GM18498 (cell line): Measurements from ENCODE around the gene ASTN2.

Experiments used
- ATAC-seq: cut with Tn5 transposase; IDR thresholded peaks from one replicate; pipeline ENCODE4 v1.9.1; 2021; ENCODE audit warnings: mild to moderate bottlenecking, moderate library complexity; ENCODE audit not compliant: unreplicated experiment

The ASTN2 gene

GRCh38 chr9:117123729-117124128 lies 291.1 kb downstream of the ASTN2 start:
- no peak for ATAC-seq

- no peak for ATAC-seq
Measured at GRCh38 chr9:117122953-117123352, 291.9 kb downstream of the ASTN2 start.

GRCh38 chr9:117122102-117122501 lies 292.8 kb downstream of the ASTN2 start:
- no peak for ATAC-seq

GRCh38 chr9:117121316-117121715 lies 293.5 kb downstream of the ASTN2 start:
- ATAC-seq, result no peak

- ATAC-seq, result no peak
Measured at GRCh38 chr9:117120061-117120460, 294.8 kb downstream of the ASTN2 start.

- ATAC-seq, result peak; percentile 94
Measured at GRCh38 chr9:117116084-117116483, 298.8 kb downstream of the ASTN2 start.

- ATAC-seq, result no peak
Measured at GRCh38 chr9:117114768-117115167, 300.1 kb downstream of the ASTN2 start.

- no peak for ATAC-seq
Measured at GRCh38 chr9:117104716-117105495, 310.0 kb downstream of the ASTN2 start.

GRCh38 chr9:117104206-117104605 lies 310.7 kb downstream of the ASTN2 start:
- ATAC-seq, result no peak

GRCh38 chr9:117103438-117104110 lies 311.3 kb downstream of the ASTN2 start:
- ATAC-seq, result no peak

- ATAC-seq, result no peak
Measured at GRCh38 chr9:117101008-117101407, 313.8 kb downstream of the ASTN2 start.

- ATAC-seq, result no peak
Measured at GRCh38 chr9:117098331-117098730, 316.5 kb downstream of the ASTN2 start.

GRCh38 chr9:117097761-117098160 lies 317.1 kb downstream of the ASTN2 start:
- ATAC-seq, result no peak

GRCh38 chr9:117096138-117096537 lies 318.7 kb downstream of the ASTN2 start:
- no peak for ATAC-seq

- no peak for ATAC-seq
Measured at GRCh38 chr9:117095081-117095480, 319.8 kb downstream of the ASTN2 start.

- ATAC-seq, result no peak
Measured at GRCh38 chr9:117093891-117094844, 320.7 kb downstream of the ASTN2 start.

- ATAC-seq, result no peak
Measured at GRCh38 chr9:117092582-117092981, 322.3 kb downstream of the ASTN2 start.

- ATAC-seq, result no peak
Measured at GRCh38 chr9:117091529-117091928, 323.3 kb downstream of the ASTN2 start.

- ATAC-seq, result no peak
Measured at GRCh38 chr9:117088786-117089185, 326.1 kb downstream of the ASTN2 start.

- no peak for ATAC-seq
Measured at GRCh38 chr9:117088140-117088539, 326.7 kb downstream of the ASTN2 start.

- no peak for ATAC-seq
Measured at GRCh38 chr9:117084221-117084620, 330.6 kb downstream of the ASTN2 start.
